NCI-H82 treated with DMSO at 0.1 percent for 48 hours (cell line): ENCODE results near the gene TMEM266.

Experiments
- DNase-seq: peaks from one replicate; lab custom pipeline; 2025; ENCODE audit not compliant: unreplicated experiment; lab: John Stamatoyannopoulos, UW

TMEM266 gene

GRCh38 chr15:76127169-76127568 is 67.4 kb downstream of the TMEM266 start:
- no peak for DNase-seq

GRCh38 chr15:76127880-76128279 is 68.1 kb downstream of the TMEM266 start:
- DNase-seq = no peak

- no peak for DNase-seq
These were observed 74.8 kb downstream of the TMEM266 start for GRCh38 chr15:76134537-76134936.

GRCh38 chr15:76135516-76135915 is 75.7 kb downstream of the TMEM266 start:
- DNase-seq = no peak

- no peak for DNase-seq
These were observed 78.7 kb downstream of the TMEM266 start for GRCh38 chr15:76138436-76138835.

- DNase-seq = peak; percentile 23
These were observed 79.7 kb downstream of the TMEM266 start for GRCh38 chr15:76139368-76140073.

- no peak for DNase-seq
These were observed 80.3 kb downstream of the TMEM266 start for GRCh38 chr15:76140074-76140464.

- no peak for DNase-seq
These were observed 87.0 kb downstream of the TMEM266 start for GRCh38 chr15:76146812-76147211.

- peak; percentile 13 for DNase-seq
These were observed 88.3 kb downstream of the TMEM266 start for GRCh38 chr15:76147906-76148570.

- DNase-seq = no peak
These were observed 89.6 kb downstream of the TMEM266 start for GRCh38 chr15:76149291-76149915.

- no peak for DNase-seq
These were observed 90.7 kb downstream of the TMEM266 start for GRCh38 chr15:76150513-76150912.

- peak; percentile 54 for DNase-seq
These were observed 91.3 kb downstream of the TMEM266 start for GRCh38 chr15:76150971-76151598.

GRCh38 chr15:76151599-76151974 is 91.8 kb downstream of the TMEM266 start:
- DNase-seq = no peak

GRCh38 chr15:76152197-76152596 is 92.4 kb downstream of the TMEM266 start:
- no peak for DNase-seq

GRCh38 chr15:76153241-76154197 is 93.7 kb downstream of the TMEM266 start:
- no peak for DNase-seq

- no peak for DNase-seq
These were observed 95.9 kb downstream of the TMEM266 start for GRCh38 chr15:76155731-76156130.

GRCh38 chr15:76158226-76158625 is 98.4 kb downstream of the TMEM266 start:
- DNase-seq = no peak

- DNase-seq = no peak
These were observed 99.0 kb downstream of the TMEM266 start for GRCh38 chr15:76158815-76159214.

GRCh38 chr15:76159282-76159681 is 99.5 kb downstream of the TMEM266 start:
- no peak for DNase-seq

- DNase-seq = no peak
These were observed 100.8 kb downstream of the TMEM266 start for GRCh38 chr15:76160426-76161152.
